Right lobe of liver (tissue), 6 donors: ENCODE measurements around the gene SKP1. TPM values are rescaled to one million over a fixed set of nuclear protein-coding genes. Genes with fewer than 3 reads are reported as not detected.

Experiments used
- ATAC-seq, 4 donors: fragments of 200-7000 bp; cut with Tn5 transposase; one replicate each; pipeline ENCODE4 v1.9.1; 2020; ENCODE audit warnings: mild to moderate bottlenecking in 4 of 4, moderate library complexity in 4 of 4
- DNase-seq, 3 donors: peaks; one replicate each; pipeline ENCODE4 v3.0.0-alpha.2; 2020
- H3K27ac ChIP-seq, 3 donors: fragments of 200-600 bp; one replicate each; pipeline ENCODE4 v1.8.0; 2022
- H3K27me3 ChIP-seq, 2 donors: fragments of 200-600 bp; one replicate each; pipeline ENCODE4 v1.8.0; 2022
- H3K36me3 ChIP-seq, 4 donors: fragments of 200-600 bp; sonication (generic) in 1 of 4; one replicate each; pipeline versions ENCODE4 v1.5.1 to v1.8.0; 2017 to 2022; ENCODE audit warnings: control low read depth in 1 of 4
- H3K4me1 ChIP-seq, 4 donors: fragments of 200-600 bp; sonication (generic) in 1 of 4; one replicate each; pipeline versions ENCODE4 v1.5.1 to v1.8.0; 2017 to 2022; ENCODE audit warnings: control low read depth in 1 of 4
- H3K4me3 ChIP-seq, 3 donors: fragments of 200-600 bp; one replicate each; pipeline ENCODE4 v1.8.0; 2022
- H3K9me3 ChIP-seq, 4 donors: fragments of 200-600 bp; sonication (generic) in 1 of 4; one replicate each; pipeline versions ENCODE4 v1.5.1 to v1.8.0; 2017 to 2022; ENCODE audit warnings: control low read depth in 1 of 4
- CTCF ChIP-seq, 4 donors: fragments of 200-600 bp in 3 of 4; fragments of 450-650 bp in 1 of 4; IDR thresholded peaks; one replicate each; pipeline versions ENCODE4 v1.5.1 to v1.8.0; 2016 to 2022; ENCODE audit warnings: antibody characterized with exemption in 4 of 4, mild to moderate bottlenecking in 2 of 4
- POLR2A ChIP-seq: fragments of 450-650 bp; IDR thresholded peaks from one replicate; pipeline ENCODE4 v1.6.1; 2017; ENCODE audit warnings: antibody characterized with exemption, mild to moderate bottlenecking
- WGBS: methylation state at CpG from one replicate; pipeline ENCODE4 v1.1.6; 2018; ENCODE audit warnings: low coverage, low lambda C conversion rate; ENCODE audit not compliant: insufficient coverage; ENCODE audit errors: missing lambda C conversion rate; 5-methylcytosine and 5-hydroxymethylcytosine counted together
- intact Hi-C, 2 donors: fragments of 100-400 bp; cut with DNase I; formaldehyde crosslinking; loops; one replicate each; pipeline versions ENCODE4 v1.11.2 to v1.14.1; 2022
- total RNA-seq, 6 experiments: library from RNA; depleted of rRNA in 2 of 6; stranded (reverse); fragments of >200 nt in 2 of 6; fragmentation: NEBNext Ultra II Directional in 3 of 6; extraction: Animal tissue kit (Norgen Biotek cat#: 25700) in 3 of 6; gene quantifications; one replicate each; pipeline versions ENCODE4 v1.1.0 to v1.2.4, GENCODE V29; 2016 to 2023
- donor health status: DM: no; HTN: yes; CAD: no.
- donor health status: DM: no; HTN: no; CAD: no.
- donor health status: DM: no; HTN: no; CAD: no.
- donor health status: DM: no; HTN: yes; CAD: no.
- donor health status: DM: no; HTN: yes; CAD: no.

SKP1 gene
- total RNA-seq, 6 experiments from 2014 or later = 125 to 186 (median 149) TPM

- peaks cover 0 to 10% (median 2%) of the 10 kb centered on the region in 4 donors for H3K4me1 ChIP-seq
- H3K27me3 ChIP-seq = no peaks in the 10 kb centered on the region
- intact Hi-C loops = no loop called here
- no peak overlapping the region for H3K27ac ChIP-seq
- ATAC-seq (no peak), DNase-seq (no peak)
- peaks cover 2 to 40% (median 10%) of the 10 kb centered on the region in 4 donors for H3K36me3 ChIP-seq
- WGBS = no CpG with 5 or more reads among the region's 1 CpG
- TF ChIP-seq POLR2A (no peak), CTCF (IDR thresholded peaks at IDR 0.05) (no peak)
- H3K4me3 ChIP-seq = no peak overlapping the region
- H3K9me3 ChIP-seq = no peaks in the 10 kb centered on the region
Measured at GRCh38 chr5:134145041-134145757, 31.6 kb downstream of the SKP1 start.

- Histone ChIP-seq H3K4me3 (no peak overlapping the region), H3K27ac (no peak overlapping the region), H3K36me3 (peaks cover 0 to 40% (median 10%) of the 10 kb centered on the region in 4 donors), H3K9me3 (no peaks in the 10 kb centered on the region), H3K4me1 (peaks cover 0 to under 1% (median 0%) of the 10 kb centered on the region in 4 donors), H3K27me3 (no peaks in the 10 kb centered on the region)
- no peak for DNase-seq
- no peak for ATAC-seq
- intact Hi-C loops = loop anchor here (5.0 kb wide), 1 partner anchor 102 kb away; no protein-coding TSS in a partner anchor
- 89% methylated on average over 5 of the region's 10 CpGs for WGBS
- TF ChIP-seq POLR2A = no peak
- no peak for TF ChIP-seq CTCF (IDR thresholded peaks at IDR 0.05)
Measured at GRCh38 chr5:134143944-134144941, 32.5 kb downstream of the SKP1 start.

GRCh38 chr5:134143431-134143830 is 33.3 kb downstream of the SKP1 start:
- no CpG with 5 or more reads among the region's 5 CpGs for WGBS
- Histone ChIP-seq H3K27me3 (no peaks in the 10 kb centered on the region), H3K4me1 (no peaks in the 10 kb centered on the region), H3K36me3 (peaks cover 0 to 32% (median 10%) of the 10 kb centered on the region in 4 donors), H3K9me3 (no peaks in the 10 kb centered on the region), H3K27ac (no peak overlapping the region), H3K4me3 (no peak overlapping the region)
- intact Hi-C loops = loop anchor here (5.0 kb wide), 1 partner anchor 101 kb away; no protein-coding TSS in a partner anchor
- TF ChIP-seq POLR2A (no peak), CTCF (IDR thresholded peaks at IDR 0.05) (no peak)
- DNase-seq (no peak), ATAC-seq (no peak)

GRCh38 chr5:134142806-134143205 is 33.9 kb downstream of the SKP1 start:
- no peaks in the 10 kb centered on the region for H3K4me1 ChIP-seq
- no peak for DNase-seq
- no peaks in the 10 kb centered on the region for H3K9me3 ChIP-seq
- H3K27ac ChIP-seq = no peak overlapping the region
- no peaks in the 10 kb centered on the region for H3K27me3 ChIP-seq
- no peak overlapping the region for H3K4me3 ChIP-seq
- no CpG with 5 or more reads among the region's 12 CpGs for WGBS
- peaks cover 0 to 27% (median 10%) of the 10 kb centered on the region in 4 donors for H3K36me3 ChIP-seq
- ATAC-seq = no peak
- TF ChIP-seq POLR2A = no peak
- no peak for TF ChIP-seq CTCF (IDR thresholded peaks at IDR 0.05)
- intact Hi-C loops = loop anchor here (5.0 kb wide), 1 partner anchor 101 kb away; no protein-coding TSS in a partner anchor
